NCI-H510A (cell line): ENCODE data around the gene SH3RF1.
"Not testable (repeated sequence)": the region's sequence is repeated elsewhere in the genome, so short reads cannot be mapped to it uniquely, and the experiment has no call there.

Experiments used
- DNase-seq: peaks from one replicate; lab custom pipeline; 2025; lab: John Stamatoyannopoulos, UW

SH3RF1 gene

GRCh38 chr4:169200361-169201030 is 70.3 kb downstream of the SH3RF1 start:
- DNase-seq, result no peak

- no peak for DNase-seq
These were observed 71.6 kb downstream of the SH3RF1 start for GRCh38 chr4:169199184-169199583.

GRCh38 chr4:169198167-169198566 is 72.6 kb downstream of the SH3RF1 start:
- DNase-seq, result no peak

GRCh38 chr4:169197206-169197605 is 73.5 kb downstream of the SH3RF1 start:
- DNase-seq, result not testable (repeated sequence)

- no peak for DNase-seq
These were observed 75.7 kb downstream of the SH3RF1 start for GRCh38 chr4:169195032-169195431.

GRCh38 chr4:169189968-169190367 is 80.8 kb downstream of the SH3RF1 start:
- not testable (repeated sequence) for DNase-seq

GRCh38 chr4:169189372-169189771 is 81.4 kb downstream of the SH3RF1 start:
- DNase-seq, result no peak

GRCh38 chr4:169188204-169188603 is 82.6 kb downstream of the SH3RF1 start:
- DNase-seq, result no peak

GRCh38 chr4:169185133-169185956 is 85.4 kb downstream of the SH3RF1 start:
- DNase-seq, result no peak

GRCh38 chr4:169184686-169185085 is 86.1 kb downstream of the SH3RF1 start:
- DNase-seq, result no peak

GRCh38 chr4:169184236-169184635 is 86.5 kb downstream of the SH3RF1 start:
- DNase-seq, result no peak

GRCh38 chr4:169183581-169183980 is 87.2 kb downstream of the SH3RF1 start:
- DNase-seq, result no peak

GRCh38 chr4:169179609-169180521 is 90.9 kb downstream of the SH3RF1 start:
- DNase-seq, result no peak

GRCh38 chr4:169178092-169178491 is 92.7 kb downstream of the SH3RF1 start:
- not testable (repeated sequence) for DNase-seq

GRCh38 chr4:169175476-169175875 is 95.3 kb downstream of the SH3RF1 start:
- DNase-seq, result no peak

GRCh38 chr4:169175035-169175434 is 95.7 kb downstream of the SH3RF1 start:
- no peak for DNase-seq

GRCh38 chr4:169174247-169174646 is 96.5 kb downstream of the SH3RF1 start:
- DNase-seq, result no peak

- no peak for DNase-seq
These were observed 102.5 kb downstream of the SH3RF1 start for GRCh38 chr4:169167957-169168858.

GRCh38 chr4:169164669-169165415 is 105.9 kb downstream of the SH3RF1 start:
- no peak for DNase-seq

- no peak for DNase-seq
These were observed 106.6 kb downstream of the SH3RF1 start for GRCh38 chr4:169163947-169164668.
